Nephron (organoid): ENCODE measurements around the gene PLRG1.
"Not testable (repeated sequence)": the region's sequence is repeated elsewhere in the genome, so short reads cannot be mapped to it uniquely, and the experiment has no call there.

Experiments used
- H3K27ac Mint-ChIP-seq, 3 experiments: 2 replicates each; pipeline ENCODE4 v1.8.0; 2020; ENCODE audit warnings: mixed read lengths in 3 of 3, mild to moderate bottlenecking in 2 of 3, moderate library complexity in 1 of 3
- H3K27me3 Mint-ChIP-seq: 2 replicates; pipeline ENCODE4 v1.8.0; 2021; ENCODE audit warnings: low read depth, mild to moderate bottlenecking, moderate library complexity, mixed read lengths
- H3K36me3 Mint-ChIP-seq: 2 replicates; pipeline ENCODE4 v1.8.0; 2020; ENCODE audit warnings: low read depth, mixed read lengths
- H3K4me1 Mint-ChIP-seq: 2 replicates; pipeline ENCODE4 v1.8.0; 2020; ENCODE audit warnings: mixed read lengths
- H3K4me3 Mint-ChIP-seq, 3 experiments: 2 replicates each; pipeline ENCODE4 v1.8.0; 2020; ENCODE audit warnings: mild to moderate bottlenecking in 3 of 3, mixed read lengths in 3 of 3, moderate library complexity in 2 of 3
- H3K9me3 Mint-ChIP-seq: 2 replicates; pipeline ENCODE4 v1.8.0; 2020; ENCODE audit warnings: mixed read lengths
- TF ChIP-seq, protein P1 (sequence below), 3 experiments: fragments of 200-600 bp; sonication (generic); IDR thresholded peaks; one replicate each; pipeline ENCODE4 v1.5.0; 2021; ENCODE audit warnings: antibody characterized with exemption in 3 of 3; ENCODE audit not compliant: unreplicated experiment in 3 of 3

PLRG1 gene

DNA sequence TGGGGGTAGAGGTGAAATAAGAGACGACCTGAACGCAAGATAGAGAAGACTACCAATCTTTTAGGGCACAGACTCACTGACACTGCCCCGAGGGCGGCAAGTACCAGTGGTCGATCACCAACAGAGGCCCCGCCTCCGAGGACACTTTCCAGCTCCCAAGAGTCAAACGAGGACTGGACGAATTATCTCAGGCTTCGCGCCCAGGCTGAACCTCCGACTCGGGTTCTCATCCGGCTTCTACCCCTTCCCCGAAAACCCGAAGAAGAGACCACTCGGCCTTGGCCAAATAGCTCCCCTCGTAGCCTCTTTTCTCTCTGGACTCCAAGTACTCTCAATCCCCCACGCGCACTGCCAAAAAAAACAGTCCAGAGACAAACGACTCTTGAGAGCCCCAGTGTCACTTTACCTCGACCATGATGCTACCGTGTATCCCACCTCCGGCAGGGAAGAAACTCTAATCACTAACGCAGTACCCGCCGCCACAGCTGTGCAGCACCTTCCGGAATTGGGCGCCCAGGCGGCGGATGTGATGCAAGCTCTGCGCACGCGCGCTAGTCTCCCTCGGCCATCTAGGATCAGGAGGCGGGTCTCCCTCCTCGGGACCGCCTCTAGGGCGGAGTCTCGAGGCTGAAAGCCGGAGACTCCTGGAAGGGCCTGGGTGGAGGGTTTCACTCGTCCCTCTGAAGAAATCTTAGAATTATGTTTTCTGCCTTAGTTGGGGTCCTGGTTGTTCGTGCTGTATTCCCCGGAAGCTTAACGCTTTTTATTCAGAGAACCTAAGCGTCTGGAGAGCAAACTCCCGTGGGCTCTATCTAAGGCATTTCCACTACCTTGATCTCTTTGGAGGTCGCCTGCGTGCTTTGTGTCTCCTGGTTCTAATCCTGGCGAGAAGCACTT lies at the start of gene PLRG1:
Gene PLRG1 (minus strand): TSS at position 507 of the 897 bp plus-strand sequence. CDS start 92 bp downstream, at position 415.
- Mint-ChIP-seq H3K36me3 (peaks cover 18% of the 10 kb centered on the region), H3K9me3 (no peaks in the 10 kb centered on the region), H3K27me3 (no peaks in the 10 kb centered on the region), H3K4me3 (peak within 1 kb of the TSS; percentile 94 to 98 (median 97)), H3K4me1 (peaks cover 21% of the 10 kb centered on the region), H3K27ac (peak within 1 kb of the TSS; percentile 84 to 94 (median 93))
- TF ChIP-seq, protein P1, sequence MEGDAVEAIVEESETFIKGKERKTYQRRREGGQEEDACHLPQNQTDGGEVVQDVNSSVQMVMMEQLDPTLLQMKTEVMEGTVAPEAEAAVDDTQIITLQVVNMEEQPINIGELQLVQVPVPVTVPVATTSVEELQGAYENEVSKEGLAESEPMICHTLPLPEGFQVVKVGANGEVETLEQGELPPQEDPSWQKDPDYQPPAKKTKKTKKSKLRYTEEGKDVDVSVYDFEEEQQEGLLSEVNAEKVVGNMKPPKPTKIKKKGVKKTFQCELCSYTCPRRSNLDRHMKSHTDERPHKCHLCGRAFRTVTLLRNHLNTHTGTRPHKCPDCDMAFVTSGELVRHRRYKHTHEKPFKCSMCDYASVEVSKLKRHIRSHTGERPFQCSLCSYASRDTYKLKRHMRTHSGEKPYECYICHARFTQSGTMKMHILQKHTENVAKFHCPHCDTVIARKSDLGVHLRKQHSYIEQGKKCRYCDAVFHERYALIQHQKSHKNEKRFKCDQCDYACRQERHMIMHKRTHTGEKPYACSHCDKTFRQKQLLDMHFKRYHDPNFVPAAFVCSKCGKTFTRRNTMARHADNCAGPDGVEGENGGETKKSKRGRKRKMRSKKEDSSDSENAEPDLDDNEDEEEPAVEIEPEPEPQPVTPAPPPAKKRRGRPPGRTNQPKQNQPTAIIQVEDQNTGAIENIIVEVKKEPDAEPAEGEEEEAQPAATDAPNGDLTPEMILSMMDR (IDR thresholded peaks at IDR 0.05; ENCODE audit: unreplicated experiment in 3 of 3) = peak in 1 of 3 experiments; percentile 22

DNA sequence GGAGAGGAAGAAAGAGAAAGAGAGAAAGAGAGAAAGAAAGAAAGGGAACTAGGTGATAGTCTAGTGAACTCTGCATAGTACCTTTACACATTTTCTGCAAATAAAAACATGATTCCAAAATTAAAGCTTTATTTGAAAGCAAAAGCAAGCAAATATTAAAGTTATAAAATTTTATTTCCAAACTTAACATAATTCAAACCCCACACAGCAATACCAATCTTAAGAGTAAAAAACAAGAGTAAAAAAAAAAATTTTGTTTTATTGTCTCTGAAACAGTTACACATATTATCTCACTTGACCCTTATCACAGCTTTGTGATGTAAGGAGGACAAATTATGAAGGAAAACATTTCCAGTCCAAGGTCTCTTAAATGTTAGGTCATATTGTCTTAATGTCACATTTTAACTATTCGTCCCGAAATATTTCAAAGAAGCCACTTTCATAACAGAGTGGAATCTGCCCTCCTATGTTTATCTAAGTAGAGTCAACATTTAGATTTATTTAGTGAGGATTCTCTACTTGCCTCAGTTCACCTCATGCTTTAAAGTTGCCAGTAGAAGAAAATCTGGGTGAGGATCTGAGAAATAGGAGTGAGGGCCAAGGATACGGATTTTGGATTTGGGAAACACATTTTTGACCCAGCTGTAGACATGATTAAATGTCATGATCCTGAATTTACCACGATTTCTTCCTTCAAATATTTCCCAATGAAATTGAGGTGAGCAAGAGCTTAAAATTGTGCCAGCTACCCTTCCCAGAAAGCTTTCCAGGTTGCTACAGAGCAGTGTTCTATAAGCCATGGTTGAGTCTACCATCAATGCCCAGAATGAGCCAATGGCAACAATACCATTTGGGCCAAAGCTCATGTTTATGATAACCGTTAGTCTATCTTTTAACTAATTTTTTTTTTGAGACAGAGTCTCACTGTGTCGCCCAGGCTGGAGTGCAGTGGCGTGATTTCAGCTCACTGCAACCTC lies 47.9 kb upstream of the PLRG1 start:
- Mint-ChIP-seq H3K4me1 (no peaks in the 10 kb centered on the region), H3K27me3 (peaks cover 7% of the 10 kb centered on the region), H3K27ac (no peak overlapping the region), H3K36me3 (no peaks in the 10 kb centered on the region), H3K9me3 (no peaks in the 10 kb centered on the region), H3K4me3 (no peak overlapping the region)
- TF ChIP-seq, protein P1 (IDR thresholded peaks at IDR 0.05; ENCODE audit: unreplicated experiment in 3 of 3) = no peak

DNA sequence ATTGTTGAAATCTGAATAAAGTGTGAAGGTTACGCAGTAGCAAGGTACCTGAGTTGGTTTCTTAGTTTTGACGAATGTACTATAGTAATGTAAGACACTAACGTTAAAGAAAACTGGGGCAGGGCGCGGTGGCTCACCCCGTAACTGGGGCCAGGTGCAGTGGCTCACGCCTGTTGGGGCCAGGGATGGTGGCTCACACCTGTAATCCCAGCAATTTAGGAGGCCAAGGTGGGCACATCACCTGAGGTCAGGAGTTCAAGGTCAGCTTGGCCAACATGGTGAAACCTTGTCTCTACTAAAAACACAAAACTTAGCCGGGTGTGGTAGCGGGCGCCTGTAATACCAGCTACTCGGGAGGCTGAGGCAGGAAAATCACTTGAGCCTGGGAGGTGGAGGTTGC lies 47.1 kb upstream of the PLRG1 start:
- H3K27ac Mint-ChIP-seq, H3K4me1 Mint-ChIP-seq, H3K4me3 Mint-ChIP-seq, H3K36me3 Mint-ChIP-seq, H3K27me3 Mint-ChIP-seq, H3K9me3 Mint-ChIP-seq: not testable (repeated sequence)

DNA sequence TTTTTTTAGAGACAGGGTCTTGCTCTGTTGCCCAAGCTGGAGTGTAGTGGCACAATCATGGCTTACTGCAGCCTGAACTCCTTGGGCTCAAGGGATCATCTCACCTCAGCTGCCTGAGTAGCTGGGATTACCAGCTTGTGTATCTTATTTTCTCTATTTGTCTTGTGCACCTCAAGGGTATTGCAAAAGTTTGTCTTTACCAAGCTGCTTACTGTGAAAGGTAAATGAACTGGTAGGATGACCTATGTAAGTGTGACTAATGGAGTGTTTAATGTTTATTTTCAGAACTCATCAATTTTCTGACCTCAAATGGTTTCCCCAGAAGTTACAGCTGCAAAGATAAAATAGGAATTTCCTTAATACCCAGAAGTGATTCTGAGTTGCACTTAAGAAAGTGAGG lies 45.6 kb upstream of the PLRG1 start:
- H3K36me3 Mint-ChIP-seq = no peaks in the 10 kb centered on the region
- TF ChIP-seq, protein P1 (IDR thresholded peaks at IDR 0.05; ENCODE audit: unreplicated experiment in 3 of 3) = no peak
- no peaks in the 10 kb centered on the region for H3K4me1 Mint-ChIP-seq
- H3K27me3 Mint-ChIP-seq = peaks cover 7% of the 10 kb centered on the region
- no peak overlapping the region for H3K4me3 Mint-ChIP-seq
- no peak overlapping the region for H3K27ac Mint-ChIP-seq
- H3K9me3 Mint-ChIP-seq = no peaks in the 10 kb centered on the region

DNA sequence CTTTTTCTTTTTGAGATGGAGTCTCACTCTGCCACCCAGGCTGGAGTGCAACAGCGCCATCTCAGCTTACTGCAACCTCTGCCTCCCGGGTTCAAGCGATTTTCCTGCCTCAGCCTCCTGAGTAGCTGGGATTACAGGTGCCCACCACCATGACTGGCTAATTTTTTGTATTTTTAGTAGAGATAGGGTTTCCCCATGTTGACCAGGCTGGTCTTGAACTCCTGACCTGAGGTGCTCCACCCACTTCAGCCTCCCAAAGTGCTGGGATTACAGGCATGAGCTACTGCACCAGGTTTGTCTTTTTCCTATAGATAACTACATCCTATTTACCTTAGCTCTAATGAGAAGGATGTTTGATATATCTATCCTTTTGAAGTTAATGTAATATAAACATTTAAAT lies 44.1 kb upstream of the PLRG1 start:
- not testable (repeated sequence) for H3K4me3 Mint-ChIP-seq, H3K27me3 Mint-ChIP-seq, H3K27ac Mint-ChIP-seq, H3K36me3 Mint-ChIP-seq, H3K4me1 Mint-ChIP-seq, H3K9me3 Mint-ChIP-seq

DNA sequence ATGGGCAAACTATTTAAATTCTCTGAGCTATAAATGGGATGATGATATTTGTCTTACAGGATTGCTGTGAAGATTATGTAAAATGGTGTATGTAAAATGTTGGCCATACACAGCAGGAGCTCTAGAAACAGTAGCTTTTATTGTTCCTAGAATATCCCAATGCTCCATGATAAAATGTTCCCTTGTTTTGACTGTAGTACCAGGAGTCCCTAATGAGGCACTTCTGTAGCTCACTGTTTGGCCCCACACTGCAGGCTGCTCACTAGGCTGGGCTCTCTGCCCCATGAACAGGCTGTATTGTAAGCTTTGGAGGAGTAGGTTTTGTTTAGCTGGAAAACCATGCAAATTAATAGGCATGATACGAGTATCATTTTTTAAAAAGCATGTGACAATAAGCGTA lies 43.7 kb upstream of the PLRG1 start:
- TF ChIP-seq, protein P1 (IDR thresholded peaks at IDR 0.05; ENCODE audit: unreplicated experiment in 3 of 3) = no peak
- Mint-ChIP-seq H3K9me3 (no peaks in the 10 kb centered on the region), H3K27me3 (peaks cover 7% of the 10 kb centered on the region), H3K4me3 (no peak overlapping the region), H3K4me1 (no peaks in the 10 kb centered on the region), H3K36me3 (no peaks in the 10 kb centered on the region), H3K27ac (no peak overlapping the region)
